ENCODE results near the gene MXRA8. TPM values are rescaled to one million over a fixed set of nuclear protein-coding genes. Genes with fewer than 3 reads are reported as not detected.

The MXRA8 gene
- total and polyA plus RNA-seq, 9 of the 15 experiments (the other 6 are each of a cell fraction or from before 2014, with no cell fraction given): 0.66 to 11.3 (median 6.3) TPM

GRCh38 chr1:1324084-1324523 lies 34.3 kb downstream of the MXRA8 start (continued):
- TF ChIP-seq, protein P1, sequence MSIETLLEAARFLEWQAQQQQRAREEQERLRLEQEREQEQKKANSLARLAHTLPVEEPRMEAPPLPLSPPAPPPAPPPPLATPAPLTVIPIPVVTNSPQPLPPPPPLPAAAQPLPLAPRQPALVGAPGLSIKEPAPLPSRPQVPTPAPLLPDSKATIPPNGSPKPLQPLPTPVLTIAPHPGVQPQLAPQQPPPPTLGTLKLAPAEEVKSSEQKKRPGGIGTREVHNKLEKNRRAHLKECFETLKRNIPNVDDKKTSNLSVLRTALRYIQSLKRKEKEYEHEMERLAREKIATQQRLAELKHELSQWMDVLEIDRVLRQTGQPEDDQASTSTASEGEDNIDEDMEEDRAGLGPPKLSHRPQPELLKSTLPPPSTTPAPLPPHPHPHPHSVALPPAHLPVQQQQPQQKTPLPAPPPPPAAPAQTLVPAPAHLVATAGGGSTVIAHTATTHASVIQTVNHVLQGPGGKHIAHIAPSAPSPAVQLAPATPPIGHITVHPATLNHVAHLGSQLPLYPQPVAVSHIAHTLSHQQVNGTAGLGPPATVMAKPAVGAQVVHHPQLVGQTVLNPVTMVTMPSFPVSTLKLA (conservative IDR thresholded peaks at IDR 0.05): no peak
- TF ChIP-seq ATF1 (CRISPR knock-in tag; IDR thresholded peaks at IDR 0.05) (peak; percentile 25; the same call in 1 of the 2 replicates), ATF1 (tag; IDR thresholded peaks at IDR 0.05) (no peak; the same call in 1 of the 2 replicates), NR1H2 (CRISPR knock-in tag; IDR thresholded peaks at IDR 0.05) (no peak), EWSR1 (IDR thresholded peaks at IDR 0.05; ENCODE audit: borderline replicate concordance, low read depth, partially characterized antibody) (no peak)

GRCh38 chr1:1322952-1323351 lies 35.4 kb downstream of the MXRA8 start:
- Histone ChIP-seq H3K36me3 (ENCODE audit: control insufficient read depth, insufficient read depth, low read length) (peaks cover 60% of the 10 kb centered on the region), H3K4me2 (ENCODE audit: insufficient read depth, low read length) (peak overlapping the region; percentile 65; the same call in 1 of the 2 replicates), H2AFZ (ENCODE audit: low read depth, low read length) (no peak overlapping the region), H4K20me1 (replicated peaks; ENCODE audit: control insufficient read depth, insufficient read depth, low read length) (peaks cover 28% of the 10 kb centered on the region; the same call in 1 of the 2 replicates), H3K9me1 (ENCODE audit: control insufficient read depth, insufficient read depth, low read length) (peaks cover 13% of the 10 kb centered on the region), H3K4me1 (replicated peaks in 1 of 2; ENCODE audit: control insufficient read depth in 2 of 2, insufficient read depth in 2 of 2, low read length in 2 of 2) (peaks cover 34 to 88% of the 10 kb centered on the region in 2 experiments), H3K27ac (ENCODE audit: extremely low read depth, low read depth, low read length) (no peak overlapping the region), H3K4me3 (peak overlapping the region; percentile 17; the same call in 1 of the 2 replicates), H3K9ac (ENCODE audit: insufficient read depth in 1 of 2, low read depth in 2 of 2, low read length in 2 of 2) (peak overlapping the region; percentile 8 to 88; a peak in 3 of 4 replicates), H3K79me2 (ENCODE audit: control insufficient read depth, insufficient read depth, low read length) (peaks cover 71% of the 10 kb centered on the region), H3K9me3 (replicated peaks; ENCODE audit: control insufficient read depth, insufficient read depth, low read depth, low read length) (no peaks in the 10 kb centered on the region), H3K27me3 (ENCODE audit: control insufficient read depth in 2 of 2, insufficient read depth in 2 of 2, low read length in 2 of 2) (no peaks in the 10 kb centered on the region)
- DNase-seq (ENCODE audit: extremely low read depth in 1 of 4, low spot score in 3 of 4): no peak
- TF ChIP-seq POLR2G (IDR thresholded peaks at IDR 0.05; ENCODE audit: low read depth, low read length) (peak; percentile 62), IRF2 (CRISPR knock-in tag; IDR thresholded peaks at IDR 0.05) (no peak), ZBTB1 (CRISPR knock-in tag; IDR thresholded peaks at IDR 0.05; ENCODE audit: borderline replicate concordance, low read depth) (0 out of 2 replicates have a peak, but pooled peaks have one; percentile 41), RBFOX2 (IDR thresholded peaks at IDR 0.05; ENCODE audit: low read depth, low read length) (peak; percentile 56; the same call in 1 of the 2 replicates)
- TF ChIP-seq, protein P2, sequence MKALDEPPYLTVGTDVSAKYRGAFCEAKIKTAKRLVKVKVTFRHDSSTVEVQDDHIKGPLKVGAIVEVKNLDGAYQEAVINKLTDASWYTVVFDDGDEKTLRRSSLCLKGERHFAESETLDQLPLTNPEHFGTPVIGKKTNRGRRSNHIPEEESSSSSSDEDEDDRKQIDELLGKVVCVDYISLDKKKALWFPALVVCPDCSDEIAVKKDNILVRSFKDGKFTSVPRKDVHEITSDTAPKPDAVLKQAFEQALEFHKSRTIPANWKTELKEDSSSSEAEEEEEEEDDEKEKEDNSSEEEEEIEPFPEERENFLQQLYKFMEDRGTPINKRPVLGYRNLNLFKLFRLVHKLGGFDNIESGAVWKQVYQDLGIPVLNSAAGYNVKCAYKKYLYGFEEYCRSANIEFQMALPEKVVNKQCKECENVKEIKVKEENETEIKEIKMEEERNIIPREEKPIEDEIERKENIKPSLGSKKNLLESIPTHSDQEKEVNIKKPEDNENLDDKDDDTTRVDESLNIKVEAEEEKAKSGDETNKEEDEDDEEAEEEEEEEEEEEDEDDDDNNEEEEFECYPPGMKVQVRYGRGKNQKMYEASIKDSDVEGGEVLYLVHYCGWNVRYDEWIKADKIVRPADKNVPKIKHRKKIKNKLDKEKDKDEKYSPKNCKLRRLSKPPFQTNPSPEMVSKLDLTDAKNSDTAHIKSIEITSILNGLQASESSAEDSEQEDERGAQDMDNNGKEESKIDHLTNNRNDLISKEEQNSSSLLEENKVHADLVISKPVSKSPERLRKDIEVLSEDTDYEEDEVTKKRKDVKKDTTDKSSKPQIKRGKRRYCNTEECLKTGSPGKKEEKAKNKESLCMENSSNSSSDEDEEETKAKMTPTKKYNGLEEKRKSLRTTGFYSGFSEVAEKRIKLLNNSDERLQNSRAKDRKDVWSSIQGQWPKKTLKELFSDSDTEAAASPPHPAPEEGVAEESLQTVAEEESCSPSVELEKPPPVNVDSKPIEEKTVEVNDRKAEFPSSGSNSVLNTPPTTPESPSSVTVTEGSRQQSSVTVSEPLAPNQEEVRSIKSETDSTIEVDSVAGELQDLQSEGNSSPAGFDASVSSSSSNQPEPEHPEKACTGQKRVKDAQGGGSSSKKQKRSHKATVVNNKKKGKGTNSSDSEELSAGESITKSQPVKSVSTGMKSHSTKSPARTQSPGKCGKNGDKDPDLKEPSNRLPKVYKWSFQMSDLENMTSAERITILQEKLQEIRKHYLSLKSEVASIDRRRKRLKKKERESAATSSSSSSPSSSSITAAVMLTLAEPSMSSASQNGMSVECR (CRISPR knock-in tag; IDR thresholded peaks at IDR 0.05): 0 out of 2 replicates have a peak, but pooled peaks have one; percentile 8
- intact Hi-C loops (cut with micrococcal nuclease): loop anchor here (5.0 kb wide), 1 partner anchor 54 kb away; the partner anchor contains the start of gene AURKAIP1
- in situ Hi-C loops (cut with MboI): no loop called here
- no TSS peak for BruUV-seq (replicated peaks)
- FAIRE-seq: no peak
- ChIA-PET POLR2A (interaction anchor here (1.2 to 2.1 kb wide), 2 partner anchors 8 to 11 kb away, joined by 3 to 5 read pairs; no protein-coding TSS in a partner anchor), CTCF (ENCODE audit: low intra/inter-chr PET ratio) (no interaction called here)
- WGBS (ENCODE audit: insufficient coverage, low coverage, missing lambda C conversion rate): 83% methylated on average over 10 of the region's 10 CpGs
- ATAC-seq: no peak
